ENCODE measurements around the gene MTCL3.

Gene MTCL3

DNA sequence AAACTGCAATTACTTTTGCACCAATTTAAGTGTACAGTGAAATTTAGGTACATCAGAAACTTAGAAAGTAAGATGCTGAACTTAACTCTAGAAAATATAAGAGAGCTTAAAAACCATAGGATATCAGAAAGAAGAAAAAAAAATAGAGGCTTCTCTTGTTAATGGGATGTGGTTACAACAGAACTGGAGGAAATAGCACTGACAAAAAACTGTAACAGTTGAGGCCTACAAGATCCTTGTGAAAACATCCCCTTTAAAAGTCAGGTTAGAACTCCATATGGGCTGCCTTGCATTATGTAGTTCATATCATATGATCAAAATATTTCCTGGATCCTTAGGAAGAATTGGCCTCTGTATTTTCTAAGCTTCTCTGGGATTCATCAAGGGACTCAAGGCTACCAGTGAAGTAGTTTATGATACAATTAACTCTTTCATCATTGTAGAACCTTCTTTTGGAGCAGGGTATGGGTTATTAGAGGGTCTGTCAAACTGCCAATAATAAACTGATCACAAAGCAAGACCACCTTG is 24.8 kb downstream of the MTCL3 start:
- Histone ChIP-seq H3K4me3 (ENCODE audit: low read length in 2 of 2) (no peak overlapping the region), H3K27me3 (ENCODE audit: control insufficient read depth in 1 of 2, insufficient read depth in 2 of 2, low read length in 2 of 2) (no peaks in the 10 kb centered on the region), H3K9me3 (ENCODE audit: control insufficient read depth in 2 of 2, low read length in 2 of 2) (no peaks in the 10 kb centered on the region), H3K9ac (ENCODE audit: low read length in 2 of 2) (no peak overlapping the region), H3K4me1 (ENCODE audit: control insufficient read depth, insufficient read depth, low read length) (no peaks in the 10 kb centered on the region), H3K36me3 (ENCODE audit: control insufficient read depth in 2 of 2, insufficient read depth in 2 of 2, low read length in 2 of 2) (no peaks in the 10 kb centered on the region), H3K27ac (ENCODE audit: low read length) (no peak overlapping the region)

DNA sequence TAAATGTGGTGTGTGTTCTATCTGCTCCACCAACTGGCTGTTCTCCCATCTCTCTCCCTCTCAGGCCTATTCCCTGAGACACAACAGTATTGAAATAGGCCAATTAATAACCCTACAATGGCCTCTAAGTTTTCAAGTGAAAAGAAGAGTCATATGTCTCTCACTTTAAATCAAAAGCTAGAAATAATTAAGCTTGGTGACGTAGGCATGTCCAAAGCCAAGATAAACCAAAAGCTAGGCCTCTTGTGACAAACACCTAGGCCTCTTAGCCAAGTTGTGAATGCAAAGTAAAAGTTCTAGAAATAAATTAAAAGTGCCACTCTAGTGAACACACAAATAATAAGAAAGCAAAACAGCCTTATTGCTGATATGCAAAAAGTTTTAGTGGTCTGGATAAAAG is 29.9 kb downstream of the MTCL3 start:
- Histone ChIP-seq H3K27ac (ENCODE audit: low read length) (no peak overlapping the region), H3K9ac (ENCODE audit: low read length in 2 of 2) (no peak overlapping the region), H3K36me3 (ENCODE audit: control insufficient read depth in 2 of 2, insufficient read depth in 2 of 2, low read length in 2 of 2) (no peaks in the 10 kb centered on the region), H3K9me3 (ENCODE audit: control insufficient read depth in 2 of 2, low read length in 2 of 2) (no peaks in the 10 kb centered on the region), H3K4me3 (ENCODE audit: low read length in 2 of 2) (no peak overlapping the region), H3K4me1 (ENCODE audit: control insufficient read depth, insufficient read depth, low read length) (no peaks in the 10 kb centered on the region), H3K27me3 (ENCODE audit: control insufficient read depth in 1 of 2, insufficient read depth in 2 of 2, low read length in 2 of 2) (no peaks in the 10 kb centered on the region)

DNA sequence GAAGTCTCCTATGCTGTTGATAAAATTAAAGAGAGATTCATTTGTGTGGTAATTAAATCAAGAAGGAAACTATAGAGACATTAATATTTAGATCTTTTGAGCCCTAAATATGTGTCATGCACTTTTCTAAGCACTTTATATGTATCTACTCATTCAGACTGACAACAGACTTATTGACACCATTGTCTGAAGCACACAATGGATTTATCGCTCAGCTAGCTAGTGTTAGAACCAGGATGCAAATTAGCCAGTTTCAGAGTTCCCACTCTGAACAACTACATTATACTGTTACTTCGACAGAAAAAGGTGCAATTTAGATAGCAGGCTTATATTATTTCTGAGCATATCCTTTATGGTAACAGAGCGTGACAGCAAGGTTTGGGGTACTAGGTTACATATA is 32.2 kb downstream of the MTCL3 start:
- no peak overlapping the region for H3K27ac ChIP-seq (ENCODE audit: low read length)
- H3K36me3 ChIP-seq (ENCODE audit: control insufficient read depth in 2 of 2, insufficient read depth in 2 of 2, low read length in 2 of 2): no peaks in the 10 kb centered on the region
- H3K4me3 ChIP-seq (ENCODE audit: low read length in 2 of 2): no peak overlapping the region
- no peaks in the 10 kb centered on the region for H3K27me3 ChIP-seq (ENCODE audit: control insufficient read depth in 1 of 2, insufficient read depth in 2 of 2, low read length in 2 of 2)
- H3K4me1 ChIP-seq (ENCODE audit: control insufficient read depth, insufficient read depth, low read length): peaks cover 2% of the 10 kb centered on the region
- no peak overlapping the region for H3K9ac ChIP-seq (ENCODE audit: low read length in 2 of 2)
- H3K9me3 ChIP-seq (ENCODE audit: control insufficient read depth in 2 of 2, low read length in 2 of 2): no peaks in the 10 kb centered on the region

DNA sequence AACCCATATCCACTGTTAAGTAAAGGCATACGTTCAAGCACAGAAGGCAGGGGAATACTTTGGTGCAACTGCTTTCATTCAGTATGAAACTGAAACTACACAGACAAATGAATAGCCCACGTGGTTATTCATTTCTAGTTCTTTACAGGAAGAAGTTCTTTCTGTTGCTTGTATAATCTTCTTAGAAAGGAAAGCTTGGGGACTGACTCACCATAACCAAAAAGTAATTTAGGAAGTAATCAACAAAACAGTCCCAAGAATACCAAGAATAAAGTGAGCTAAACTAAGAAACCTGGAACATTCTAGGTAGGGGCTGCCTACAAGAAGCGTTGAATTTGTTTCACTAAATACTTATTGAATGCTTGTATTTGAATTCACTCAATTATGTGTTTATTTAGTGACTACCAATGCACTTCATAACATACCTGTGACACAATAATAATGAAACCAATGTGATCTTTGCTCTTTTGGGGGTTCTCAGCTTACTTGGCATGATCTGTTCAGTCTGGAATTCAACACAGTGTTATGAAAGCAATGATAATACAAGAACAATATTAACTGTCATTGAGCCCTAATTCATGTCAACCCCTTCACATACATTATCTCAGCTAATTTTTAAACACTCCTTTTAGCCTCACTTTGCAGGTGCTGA is 34.8 kb downstream of the MTCL3 start:
- Histone ChIP-seq H3K27me3 (ENCODE audit: control insufficient read depth in 1 of 2, insufficient read depth in 2 of 2, low read length in 2 of 2) (no peaks in the 10 kb centered on the region), H3K9ac (ENCODE audit: low read length in 2 of 2) (no peak overlapping the region), H3K4me1 (ENCODE audit: control insufficient read depth, insufficient read depth, low read length) (peaks cover 2% of the 10 kb centered on the region), H3K4me3 (ENCODE audit: low read length in 2 of 2) (peak overlapping the region; percentile 30 to 33), H3K36me3 (ENCODE audit: control insufficient read depth in 2 of 2, insufficient read depth in 2 of 2, low read length in 2 of 2) (no peaks in the 10 kb centered on the region), H3K27ac (ENCODE audit: low read length) (no peak overlapping the region), H3K9me3 (ENCODE audit: control insufficient read depth in 2 of 2, low read length in 2 of 2) (no peaks in the 10 kb centered on the region)

GRCh38 chr6:127483399-127484055 is 35.6 kb downstream of the MTCL3 start:
- Histone ChIP-seq H3K9me3 (ENCODE audit: control insufficient read depth in 2 of 2, low read length in 2 of 2) (no peaks in the 10 kb centered on the region), H3K4me1 (ENCODE audit: control insufficient read depth, insufficient read depth, low read length) (peaks cover 2% of the 10 kb centered on the region), H3K27ac (ENCODE audit: low read length) (no peak overlapping the region), H3K9ac (ENCODE audit: low read length in 2 of 2) (no peak overlapping the region), H3K27me3 (ENCODE audit: control insufficient read depth in 1 of 2, insufficient read depth in 2 of 2, low read length in 2 of 2) (no peaks in the 10 kb centered on the region), H3K4me3 (ENCODE audit: low read length in 2 of 2) (peak overlapping the region; percentile 30 to 33), H3K36me3 (ENCODE audit: control insufficient read depth in 2 of 2, insufficient read depth in 2 of 2, low read length in 2 of 2) (no peaks in the 10 kb centered on the region)

GRCh38 chr6:127482325-127482724 is 36.8 kb downstream of the MTCL3 start:
- Histone ChIP-seq H3K9ac (ENCODE audit: low read length in 2 of 2) (no peak overlapping the region), H3K4me1 (ENCODE audit: control insufficient read depth, insufficient read depth, low read length) (peaks cover 2% of the 10 kb centered on the region), H3K36me3 (ENCODE audit: control insufficient read depth in 2 of 2, insufficient read depth in 2 of 2, low read length in 2 of 2) (no peaks in the 10 kb centered on the region), H3K27ac (ENCODE audit: low read length) (no peak overlapping the region), H3K4me3 (ENCODE audit: low read length in 2 of 2) (no peak overlapping the region), H3K27me3 (ENCODE audit: control insufficient read depth in 1 of 2, insufficient read depth in 2 of 2, low read length in 2 of 2) (no peaks in the 10 kb centered on the region), H3K9me3 (ENCODE audit: control insufficient read depth in 2 of 2, low read length in 2 of 2) (no peaks in the 10 kb centered on the region)

DNA sequence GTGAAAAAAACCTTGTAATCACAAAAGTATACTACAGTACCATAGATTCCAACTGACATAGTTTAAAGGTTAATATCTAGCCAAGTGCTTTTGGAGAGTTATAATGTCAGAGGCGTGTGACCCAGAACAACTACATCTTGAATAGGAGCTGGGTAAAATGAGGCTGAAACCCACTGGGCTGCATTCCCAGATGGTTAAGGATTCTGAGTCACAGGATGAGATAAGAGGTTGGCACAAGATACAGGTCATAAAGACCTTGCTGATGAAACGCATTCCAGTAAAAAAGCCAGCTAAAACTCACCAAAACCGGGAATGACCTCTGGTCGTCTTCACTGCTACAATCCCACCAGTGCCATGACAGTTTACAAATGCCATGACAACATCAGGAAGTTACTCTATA is 37.5 kb downstream of the MTCL3 start:
- H3K4me3 ChIP-seq (ENCODE audit: low read length in 2 of 2): no peak overlapping the region
- peaks cover 2% of the 10 kb centered on the region for H3K4me1 ChIP-seq (ENCODE audit: control insufficient read depth, insufficient read depth, low read length)
- H3K27ac ChIP-seq (ENCODE audit: low read length): no peak overlapping the region
- no peak overlapping the region for H3K9ac ChIP-seq (ENCODE audit: low read length in 2 of 2)
- no peaks in the 10 kb centered on the region for H3K9me3 ChIP-seq (ENCODE audit: control insufficient read depth in 2 of 2, low read length in 2 of 2)
- no peaks in the 10 kb centered on the region for H3K27me3 ChIP-seq (ENCODE audit: control insufficient read depth in 1 of 2, insufficient read depth in 2 of 2, low read length in 2 of 2)
- no peaks in the 10 kb centered on the region for H3K36me3 ChIP-seq (ENCODE audit: control insufficient read depth in 2 of 2, insufficient read depth in 2 of 2, low read length in 2 of 2)

DNA sequence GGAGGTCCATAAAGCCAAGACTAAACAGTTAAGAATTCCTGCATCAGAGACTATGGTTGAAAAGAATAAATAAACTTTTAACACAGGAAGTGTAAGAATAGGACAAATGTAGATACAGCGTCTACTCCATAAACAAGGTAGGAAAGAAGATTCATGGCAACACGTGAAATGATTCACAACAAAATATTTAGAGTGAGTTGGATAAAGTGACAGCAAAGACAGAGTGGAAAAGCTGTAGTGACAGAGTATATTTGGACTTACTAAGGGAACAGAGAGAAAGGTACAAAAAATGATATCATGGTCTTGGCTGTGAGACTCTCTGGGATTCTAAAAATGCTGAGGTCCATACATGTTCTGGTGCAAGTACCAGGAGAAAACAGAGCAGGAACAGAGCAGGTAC is 38.0 kb downstream of the MTCL3 start:
- Histone ChIP-seq H3K9ac (ENCODE audit: low read length in 2 of 2) (no peak overlapping the region), H3K27ac (ENCODE audit: low read length) (no peak overlapping the region), H3K9me3 (ENCODE audit: control insufficient read depth in 2 of 2, low read length in 2 of 2) (no peaks in the 10 kb centered on the region), H3K4me3 (ENCODE audit: low read length in 2 of 2) (no peak overlapping the region), H3K4me1 (ENCODE audit: control insufficient read depth, insufficient read depth, low read length) (peaks cover 2% of the 10 kb centered on the region), H3K36me3 (ENCODE audit: control insufficient read depth in 2 of 2, insufficient read depth in 2 of 2, low read length in 2 of 2) (no peaks in the 10 kb centered on the region), H3K27me3 (ENCODE audit: control insufficient read depth in 1 of 2, insufficient read depth in 2 of 2, low read length in 2 of 2) (no peaks in the 10 kb centered on the region)

DNA sequence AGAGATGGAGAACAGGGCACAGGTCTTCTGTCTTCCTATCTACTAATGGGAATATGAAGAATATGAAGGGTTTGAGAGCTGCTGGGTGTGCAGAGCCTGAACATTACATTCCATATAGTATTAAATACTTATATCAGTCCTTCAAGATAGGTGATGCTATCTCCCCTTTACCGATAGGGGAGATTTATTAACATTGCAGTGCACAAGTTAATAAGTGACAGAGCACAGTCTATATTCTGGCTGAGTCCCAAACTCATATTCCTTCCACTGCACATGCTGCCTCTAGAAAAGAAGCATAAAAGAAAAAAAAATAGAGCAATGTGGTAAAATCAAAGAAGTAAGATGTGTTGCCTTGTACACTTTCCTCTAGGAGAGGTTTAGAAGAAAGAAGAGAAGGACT is 41.5 kb downstream of the MTCL3 start:
- H3K27me3 ChIP-seq (ENCODE audit: control insufficient read depth in 1 of 2, insufficient read depth in 2 of 2, low read length in 2 of 2): no peaks in the 10 kb centered on the region
- no peaks in the 10 kb centered on the region for H3K36me3 ChIP-seq (ENCODE audit: control insufficient read depth in 2 of 2, insufficient read depth in 2 of 2, low read length in 2 of 2)
- H3K9me3 ChIP-seq (ENCODE audit: control insufficient read depth in 2 of 2, low read length in 2 of 2): no peaks in the 10 kb centered on the region
- no peak overlapping the region for H3K4me3 ChIP-seq (ENCODE audit: low read length in 2 of 2)
- H3K4me1 ChIP-seq (ENCODE audit: control insufficient read depth, insufficient read depth, low read length): no peaks in the 10 kb centered on the region
- H3K27ac ChIP-seq (ENCODE audit: low read length): no peak overlapping the region
- no peak overlapping the region for H3K9ac ChIP-seq (ENCODE audit: low read length in 2 of 2)

DNA sequence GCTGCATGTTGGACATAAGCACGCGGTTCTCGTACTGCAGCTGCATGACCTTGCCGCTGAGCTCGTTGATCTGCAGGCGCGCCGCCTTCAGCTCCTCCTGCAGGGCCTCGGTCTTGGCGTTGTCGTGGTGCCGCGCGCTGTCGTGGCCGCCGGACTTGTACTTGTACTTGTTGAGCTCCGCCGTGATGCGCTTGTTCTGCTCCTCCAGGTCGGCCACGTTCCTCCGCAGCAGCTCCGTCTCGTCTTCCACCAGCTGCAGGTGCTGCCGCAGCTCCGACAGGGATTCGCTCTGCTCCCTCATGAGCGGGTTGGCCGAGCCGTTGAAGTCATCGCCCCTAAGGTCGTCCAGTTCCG is 43.3 kb downstream of the MTCL3 start:
- Histone ChIP-seq H3K9ac (ENCODE audit: low read length in 2 of 2) (no peak overlapping the region), H3K4me1 (ENCODE audit: control insufficient read depth, insufficient read depth, low read length) (no peaks in the 10 kb centered on the region), H3K36me3 (ENCODE audit: control insufficient read depth in 2 of 2, insufficient read depth in 2 of 2, low read length in 2 of 2) (no peaks in the 10 kb centered on the region), H3K9me3 (ENCODE audit: control insufficient read depth in 2 of 2, low read length in 2 of 2) (no peaks in the 10 kb centered on the region), H3K27ac (ENCODE audit: low read length) (no peak overlapping the region), H3K27me3 (ENCODE audit: control insufficient read depth in 1 of 2, insufficient read depth in 2 of 2, low read length in 2 of 2) (no peaks in the 10 kb centered on the region), H3K4me3 (ENCODE audit: low read length in 2 of 2) (no peak overlapping the region)

DNA sequence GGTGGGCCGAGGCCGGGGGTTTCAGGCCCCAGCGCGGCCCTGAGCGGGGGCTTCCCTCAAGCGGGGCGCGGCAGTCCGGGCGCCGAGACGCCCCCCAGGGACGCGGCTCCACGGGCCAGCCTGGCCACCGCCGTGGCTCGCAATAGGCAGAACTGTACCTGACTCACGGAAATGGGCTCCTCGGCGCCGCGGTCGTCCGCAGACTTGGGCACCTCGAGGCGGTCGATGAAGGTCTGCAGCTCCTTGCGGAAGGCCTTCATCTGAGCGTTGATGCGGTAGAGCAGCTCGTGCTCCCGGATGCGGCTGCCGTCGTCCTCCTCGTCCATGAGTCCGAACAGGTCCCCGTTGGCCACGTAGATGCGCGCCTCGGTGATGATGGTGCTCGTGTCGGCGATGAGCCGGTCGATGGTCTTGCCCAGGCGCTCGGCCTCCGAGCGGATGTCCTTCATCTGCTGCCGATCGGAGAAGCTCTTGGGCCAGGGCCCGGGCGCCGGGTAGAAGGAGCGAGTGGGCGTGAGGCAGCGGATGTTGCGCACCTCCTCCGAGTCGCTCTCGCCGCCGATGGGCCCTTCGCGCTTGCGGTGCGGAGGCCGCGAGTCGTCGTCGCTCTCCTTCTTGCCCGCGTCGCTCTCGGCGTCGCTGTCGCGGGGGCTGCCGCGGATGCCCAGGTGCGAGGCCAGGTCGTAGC is 43.9 kb downstream of the MTCL3 start:
- no peaks in the 10 kb centered on the region for H3K9me3 ChIP-seq (ENCODE audit: control insufficient read depth in 2 of 2, low read length in 2 of 2)
- H3K27ac ChIP-seq (ENCODE audit: low read length): no peak overlapping the region
- H3K36me3 ChIP-seq (ENCODE audit: control insufficient read depth in 2 of 2, insufficient read depth in 2 of 2, low read length in 2 of 2): no peaks in the 10 kb centered on the region
- H3K27me3 ChIP-seq (ENCODE audit: control insufficient read depth in 1 of 2, insufficient read depth in 2 of 2, low read length in 2 of 2): no peaks in the 10 kb centered on the region
- no peak overlapping the region for H3K9ac ChIP-seq (ENCODE audit: low read length in 2 of 2)
- no peak overlapping the region for H3K4me3 ChIP-seq (ENCODE audit: low read length in 2 of 2)
- H3K4me1 ChIP-seq (ENCODE audit: control insufficient read depth, insufficient read depth, low read length): no peaks in the 10 kb centered on the region

All from stomach smooth muscle (tissue), 2 donors.